Sigmoid colon (tissue), 7 donors: ENCODE results near the gene FBF1. TPM values are rescaled to one million over a fixed set of nuclear protein-coding genes. Genes with fewer than 3 reads are reported as not detected.

Source experiments
- DNase-seq: peaks from one replicate; pipeline ENCODE4 v3.0.0-alpha.2; 2019
- H3K27ac ChIP-seq, 4 donors: fragments of 200-600 bp; sonication (generic); one replicate each; pipeline ENCODE4 v1.5.1; 2016 to 2019; ENCODE audit warnings: mild to moderate bottlenecking in 1 of 4
- H3K27me3 ChIP-seq, 3 donors: fragments of 200-600 bp; sonication (generic); one replicate each; pipeline ENCODE4 v1.5.1; 2019; ENCODE audit warnings: mild to moderate bottlenecking in 1 of 3
- H3K36me3 ChIP-seq, 4 donors: fragments of 200-600 bp; sonication (generic); one replicate each; pipeline ENCODE4 v1.5.1; 2016 to 2019
- H3K4me1 ChIP-seq, 4 donors: fragments of 200-600 bp; sonication (generic); one replicate each; pipeline ENCODE4 v1.5.1; 2017 to 2019
- H3K4me3 ChIP-seq, 4 donors: fragments of 200-600 bp; sonication (generic); one replicate each; pipeline ENCODE4 v1.5.1; 2017 to 2019; ENCODE audit warnings: mild to moderate bottlenecking in 2 of 4, moderate library complexity in 1 of 4
- H3K9me3 ChIP-seq, 4 donors: fragments of 200-600 bp in 3 of 4; sonication (generic) in 3 of 4; one replicate each; pipeline versions ENCODE4 v1.5.1 to v1.6.1; 2013 to 2019
- EP300 ChIP-seq, 4 donors: sonication (generic); formaldehyde crosslinking; IDR thresholded peaks; one replicate each; pipeline ENCODE4 v1.6.1; 2017; ENCODE audit warnings: antibody characterized with exemption in 4 of 4
- POLR2A ChIP-seq, 2 donors: fragments of 450-650 bp; IDR thresholded peaks; one replicate each; pipeline ENCODE4 v1.6.1; 2016; ENCODE audit warnings: antibody characterized with exemption in 2 of 2, mild to moderate bottlenecking in 2 of 2, moderate library complexity in 2 of 2
- POLR2AphosphoS5 ChIP-seq, 4 donors: sonication (generic); formaldehyde crosslinking; IDR thresholded peaks; one replicate each; pipeline ENCODE4 v1.6.1; 2017; ENCODE audit warnings: antibody characterized with exemption in 4 of 4
- WGBS, 2 donors: extraction: QIAGEN DNeasy Blood & Tissue Kit; methylation state at CpG; one replicate each; pipeline ENCODE4 v1.1.7; 2013; 5-methylcytosine and 5-hydroxymethylcytosine counted together
- intact Hi-C: fragments of 100-400 bp; cut with DNase I; formaldehyde crosslinking; loops from one replicate; pipeline ENCODE4 v1.15.1; 2023
- polyA plus RNA-seq, 3 donors: library from polyadenylated mRNA; stranded (reverse); fragments of 200-250 nt; gene quantifications; one replicate each; pipeline ENCODE4 v1.2.3, GENCODE V29; 2013
- total RNA-seq, 4 donors: library from RNA; depleted of rRNA; stranded (reverse); fragments of >200 nt; gene quantifications; one replicate each; pipeline ENCODE4 v1.1.0, GENCODE V29; 2016
- TF ChIP-seq, protein P1 (sequence below), 4 experiments: fragments of 450-650 bp in 3 of 4; fragments of 200-600 bp in 1 of 4; IDR thresholded peaks; one replicate each; pipeline ENCODE4 v1.5.1; 2016 to 2019; ENCODE audit warnings: antibody characterized with exemption in 4 of 4, mild to moderate bottlenecking in 3 of 4, moderate library complexity in 2 of 4
- donor health status: healthy with polysubstance abuse.
- donor health status: Bipolar disorder and iron deficiency.
- donor health status: healthy.

The FBF1 gene
- total and polyA plus RNA-seq, 7 donors = 1.2 to 16.6 (median 5.4) TPM

DNA sequence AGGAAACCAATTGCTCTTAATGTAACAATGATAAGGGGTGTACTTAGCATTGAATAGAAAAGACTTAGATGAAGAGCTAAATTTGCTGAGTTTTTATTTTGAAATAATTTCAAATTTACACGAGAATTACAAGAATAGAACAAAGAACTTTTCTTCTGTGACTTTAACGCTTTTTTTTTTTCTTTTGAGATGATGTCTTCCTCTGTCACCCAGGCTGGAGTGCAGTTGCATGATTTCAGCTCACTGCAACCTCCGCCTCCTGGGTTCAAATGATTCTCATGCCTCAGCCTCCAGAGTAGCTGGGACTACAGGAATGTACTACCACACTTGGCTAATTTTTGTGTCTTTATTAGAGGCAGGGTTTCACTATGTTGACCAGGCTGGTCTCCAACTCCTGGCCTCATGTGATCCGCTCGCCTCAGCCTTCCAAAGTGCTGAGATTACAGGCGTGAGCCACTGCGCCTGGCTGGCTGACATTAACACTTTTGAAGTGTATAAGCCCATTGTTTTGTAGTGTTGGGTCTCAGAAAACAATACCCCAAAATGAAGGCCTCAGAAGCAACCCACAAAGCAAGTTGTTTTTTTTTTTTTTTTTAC is 40.3 kb upstream of the FBF1 start:
- no peak for DNase-seq
- TF ChIP-seq, protein P1, sequence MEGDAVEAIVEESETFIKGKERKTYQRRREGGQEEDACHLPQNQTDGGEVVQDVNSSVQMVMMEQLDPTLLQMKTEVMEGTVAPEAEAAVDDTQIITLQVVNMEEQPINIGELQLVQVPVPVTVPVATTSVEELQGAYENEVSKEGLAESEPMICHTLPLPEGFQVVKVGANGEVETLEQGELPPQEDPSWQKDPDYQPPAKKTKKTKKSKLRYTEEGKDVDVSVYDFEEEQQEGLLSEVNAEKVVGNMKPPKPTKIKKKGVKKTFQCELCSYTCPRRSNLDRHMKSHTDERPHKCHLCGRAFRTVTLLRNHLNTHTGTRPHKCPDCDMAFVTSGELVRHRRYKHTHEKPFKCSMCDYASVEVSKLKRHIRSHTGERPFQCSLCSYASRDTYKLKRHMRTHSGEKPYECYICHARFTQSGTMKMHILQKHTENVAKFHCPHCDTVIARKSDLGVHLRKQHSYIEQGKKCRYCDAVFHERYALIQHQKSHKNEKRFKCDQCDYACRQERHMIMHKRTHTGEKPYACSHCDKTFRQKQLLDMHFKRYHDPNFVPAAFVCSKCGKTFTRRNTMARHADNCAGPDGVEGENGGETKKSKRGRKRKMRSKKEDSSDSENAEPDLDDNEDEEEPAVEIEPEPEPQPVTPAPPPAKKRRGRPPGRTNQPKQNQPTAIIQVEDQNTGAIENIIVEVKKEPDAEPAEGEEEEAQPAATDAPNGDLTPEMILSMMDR (IDR thresholded peaks at IDR 0.05) = no peak
- TF ChIP-seq EP300 (IDR thresholded peaks at IDR 0.05) = no peak
- TF ChIP-seq POLR2AphosphoS5 (IDR thresholded peaks at IDR 0.05) = no peak
- TF ChIP-seq POLR2A (IDR thresholded peaks at IDR 0.05) = no peak
- Histone ChIP-seq H3K27ac (peak overlapping the region in 1 of 4 donors; percentile 97), H3K27me3 (no peaks in the 10 kb centered on the region), H3K36me3 (no peaks in the 10 kb centered on the region), H3K9me3 (no peaks in the 10 kb centered on the region), H3K4me3 (no peak overlapping the region), H3K4me1 (peaks cover 0 to 32% (median 27%) of the 10 kb centered on the region in 4 donors)
- 92 to 94% methylated on average over 7 of the region's 7 CpGs for WGBS, 2 donors
- intact Hi-C loops = no loop called here

DNA sequence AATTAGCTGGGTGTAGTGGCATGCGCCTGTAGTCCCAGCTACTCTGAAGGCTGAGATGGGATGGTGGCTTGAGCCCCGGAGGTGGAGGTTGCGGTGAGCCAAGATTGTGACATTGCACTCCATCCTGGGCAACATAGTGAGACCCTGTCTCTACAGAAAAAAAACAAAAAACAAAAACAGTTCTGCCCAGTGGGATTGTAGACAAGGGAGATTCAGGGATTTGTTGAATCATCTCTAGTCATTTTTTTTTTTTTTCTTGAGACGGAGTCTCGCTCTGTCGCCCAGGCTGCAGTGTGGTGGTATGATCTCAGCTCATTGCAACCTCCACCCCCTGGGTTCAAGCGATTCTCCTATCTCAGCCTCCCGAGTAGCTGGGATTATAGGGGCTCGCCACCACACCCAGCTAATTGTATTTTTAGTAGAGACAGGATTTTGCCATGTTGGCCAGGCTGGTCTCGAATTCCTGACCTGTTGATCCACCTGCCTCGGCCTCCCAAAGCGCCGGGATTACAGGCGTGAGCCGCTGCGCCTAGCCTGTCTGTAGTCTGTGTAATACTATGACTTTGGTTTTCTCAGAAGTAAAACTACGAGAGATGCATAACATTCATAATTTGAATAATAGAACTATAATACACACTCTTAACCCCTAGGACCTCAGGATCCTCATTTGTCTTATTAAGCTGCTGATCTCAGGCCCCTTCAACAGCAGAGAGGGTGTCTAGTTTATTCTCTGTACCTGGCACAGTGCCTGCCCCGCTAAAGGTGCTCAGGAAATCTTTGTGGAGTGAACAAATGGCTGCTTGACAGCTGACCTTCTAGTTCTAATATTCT is 39.6 kb upstream of the FBF1 start:
- no peak for TF ChIP-seq POLR2AphosphoS5 (IDR thresholded peaks at IDR 0.05)
- TF ChIP-seq POLR2A (IDR thresholded peaks at IDR 0.05) = no peak
- TF ChIP-seq EP300 (IDR thresholded peaks at IDR 0.05) = no peak
- TF ChIP-seq, protein P1 (IDR thresholded peaks at IDR 0.05) = no peak
- Histone ChIP-seq H3K4me1 (peaks cover 0 to 39% (median 30%) of the 10 kb centered on the region in 4 donors), H3K27me3 (no peaks in the 10 kb centered on the region), H3K9me3 (no peaks in the 10 kb centered on the region), H3K27ac (peak overlapping the region; percentile 96 to 99 (median 96)), H3K36me3 (no peaks in the 10 kb centered on the region), H3K4me3 (peak overlapping the region; percentile 54 to 85 (median 80))
- DNase-seq = peak; percentile 50
- intact Hi-C loops = no loop called here
- 82 to 90% methylated on average over 18 of the region's 18 CpGs for WGBS, 2 donors

DNA sequence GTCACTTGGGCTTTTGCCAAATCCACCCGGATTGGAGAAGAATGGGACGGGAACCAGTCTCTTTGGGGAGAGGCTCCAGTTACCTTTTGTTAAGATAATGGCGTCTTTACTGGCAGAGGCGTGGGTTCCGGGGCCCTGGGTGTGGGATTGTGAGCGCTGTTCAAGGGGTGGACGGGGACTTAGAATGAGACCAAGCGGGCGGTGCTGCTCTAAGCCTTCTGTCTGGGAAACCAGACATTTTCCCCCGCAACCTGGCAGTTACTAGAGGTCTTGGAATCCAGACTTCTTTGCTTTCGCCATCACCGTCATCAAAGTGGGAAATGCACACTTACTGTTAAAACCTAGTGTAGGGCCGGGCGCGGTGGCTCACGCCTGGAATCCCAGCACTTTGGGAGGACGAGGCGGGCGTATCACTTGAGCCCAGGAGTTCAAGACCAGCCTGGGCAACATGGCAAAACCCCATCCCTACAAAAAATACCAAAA is 38.9 kb upstream of the FBF1 start:
- peak overlapping the region; percentile 96 to 99 (median 96) for H3K27ac ChIP-seq
- TF ChIP-seq POLR2A (IDR thresholded peaks at IDR 0.05) (no peak), EP300 (IDR thresholded peaks at IDR 0.05) (no peak), POLR2AphosphoS5 (IDR thresholded peaks at IDR 0.05) (no peak)
- intact Hi-C loops = loop anchor here (2.0 kb wide), 1 partner anchor 75 kb away; the partner anchor contains the start of gene MRPL38
- WGBS, 2 donors = 1 to 3% methylated on average over 19 of the region's 19 CpGs
- H3K4me1 ChIP-seq = peaks cover 0 to 40% (median 32%) of the 10 kb centered on the region in 4 donors
- no peaks in the 10 kb centered on the region for H3K9me3 ChIP-seq
- no peaks in the 10 kb centered on the region for H3K27me3 ChIP-seq
- no peaks in the 10 kb centered on the region for H3K36me3 ChIP-seq
- H3K4me3 ChIP-seq = peak overlapping the region; percentile 54 to 85 (median 80)
- DNase-seq = no peak

DNA sequence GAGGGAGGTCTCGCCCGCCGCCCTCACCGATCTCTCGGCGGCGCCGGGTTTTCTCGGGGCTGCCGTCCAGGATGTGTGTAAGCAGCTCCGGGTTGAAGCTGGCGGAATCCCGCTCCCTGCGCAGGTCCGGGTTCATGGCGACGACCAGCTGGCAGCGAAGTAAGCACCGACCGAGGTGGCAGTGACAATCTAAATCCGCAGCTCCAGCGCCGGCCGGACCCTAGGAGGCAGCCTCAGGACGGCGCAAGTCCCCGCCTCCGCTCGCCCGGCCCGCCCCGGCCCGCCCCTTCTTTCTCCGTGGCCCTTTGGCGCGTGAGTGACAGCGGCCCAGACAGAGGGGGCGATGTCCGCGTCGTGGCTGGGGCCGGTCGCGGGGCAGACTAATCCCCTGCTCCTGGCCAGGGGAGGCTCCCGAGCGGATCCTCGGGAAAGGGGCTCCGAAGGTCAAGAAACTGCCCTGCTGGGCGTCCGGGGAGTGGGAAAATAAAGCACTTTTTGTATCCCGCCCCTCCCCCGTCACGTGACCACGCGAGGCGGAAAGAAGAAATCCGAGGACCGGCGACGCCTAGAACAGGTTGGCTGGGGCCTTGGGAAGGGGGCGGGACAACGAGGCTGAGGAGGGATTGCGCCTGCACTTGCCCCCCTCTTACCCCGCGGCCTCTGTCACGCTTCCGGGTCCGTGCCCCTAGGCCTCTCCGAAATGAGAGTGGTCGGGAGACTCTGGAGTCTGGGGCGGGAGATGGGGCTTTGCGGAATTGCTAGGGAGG is 38.3 kb upstream of the FBF1 start, which contains the start of the genes ACOX1 and TEN1:
Gene ACOX1, minus strand, starts transcription at position 229 of the 767 bp plus-strand sequence. Its CDS starts 93 bp downstream, at position 136.
Gene TEN1, plus strand, starts transcription at position 303 of the 767 bp plus-strand sequence. CDS start 6,953 bp downstream, outside the sequence.
- WGBS, 2 donors = 0% methylated on average over 72 of the region's 72 CpGs
- peaks cover 0 to 40% (median 32%) of the 10 kb centered on the region in 4 donors for H3K4me1 ChIP-seq
- no peaks in the 10 kb centered on the region for H3K36me3 ChIP-seq
- no peaks in the 10 kb centered on the region for H3K9me3 ChIP-seq
- H3K4me3 ChIP-seq = peak within 1 kb of the TSS; percentile 54 to 85 (median 80)
- TF ChIP-seq POLR2AphosphoS5 (IDR thresholded peaks at IDR 0.05) (peak; percentile 92 to 95 (median 95)), POLR2A (IDR thresholded peaks at IDR 0.05) (peak; percentile 90 to 91), EP300 (IDR thresholded peaks at IDR 0.05) (no peak)
- TF ChIP-seq, protein P1 (IDR thresholded peaks at IDR 0.05) = peak in 3 of 4 experiments; percentile 32 to 50 (median 35)
- peak within 1 kb of the TSS; percentile 96 to 99 (median 96) for H3K27ac ChIP-seq
- peak; percentile 99 for DNase-seq
- no peaks in the 10 kb centered on the region for H3K27me3 ChIP-seq
- intact Hi-C loops = loop anchor here (2.0 kb wide), 1 partner anchor 74 kb away; the partner anchor contains the start of gene MRPL38
